ENCODE results near the gene CCL5. TPM values are rescaled to one million over a fixed set of nuclear protein-coding genes. Genes with fewer than 3 reads are reported as not detected.

Gene CCL5
- total RNA-seq, 1 experiment from 2014 or later = not detected

DNA sequence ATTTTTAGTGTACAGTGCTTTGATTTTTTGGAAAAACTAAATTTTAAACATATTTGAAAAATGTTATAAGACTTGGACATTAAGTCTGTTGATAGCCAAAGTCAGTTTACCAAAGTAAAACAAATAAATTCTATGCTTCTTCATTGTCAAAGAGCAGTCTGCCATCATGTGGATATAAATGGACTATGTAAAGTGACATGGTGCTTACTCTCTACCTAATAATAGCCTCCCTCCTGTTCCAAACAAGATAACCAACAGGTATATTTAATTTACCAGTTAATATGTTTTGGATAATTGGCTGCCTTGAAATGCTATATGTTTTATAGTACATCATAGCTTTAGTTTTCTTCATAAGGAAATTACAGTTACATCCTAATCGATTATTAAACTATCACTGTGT, 55.0 kb downstream of the CCL5 start:
- Histone ChIP-seq H3K27ac (no peak overlapping the region), H3K9me3 (replicated peaks) (no peaks in the 10 kb centered on the region), H3K27me3 (no peaks in the 10 kb centered on the region), H3K36me3 (peaks cover 81% of the 10 kb centered on the region), H3K4me1 (no peaks in the 10 kb centered on the region), H3K4me3 (no peak overlapping the region)
- DNase-seq = no peak

Other genes starting within 250 kb of the CCL5 start
- gene RASL10B, start 148.7 kb downstream of the CCL5 start, total RNA-seq (2014; rRNA removed; shearing (Covaris generic)) = 28.3 and 29.2 TPM in 2 replicates
- gene GAS2L2, start 127.1 kb downstream of the CCL5 start, total RNA-seq (2014; rRNA removed; shearing (Covaris generic)) = not detected in 2 replicates
- gene C17orf50, start 119.5 kb downstream of the CCL5 start, total RNA-seq (2014; rRNA removed; shearing (Covaris generic)) = not detected in 2 replicates
- not detected in 2 replicates for gene MMP28, start 84.7 kb downstream of the CCL5 start, total RNA-seq (2014; rRNA removed; shearing (Covaris generic))
- gene TAF15, start 70.9 kb downstream of the CCL5 start, total RNA-seq (2014; rRNA removed; shearing (Covaris generic)) = 43.9 and 60.6 TPM in 2 replicates
- not detected in 2 replicates for gene HEATR9, start 11.5 kb downstream of the CCL5 start, total RNA-seq (2014; rRNA removed; shearing (Covaris generic))
- gene RDM1, start 50.4 kb upstream of the CCL5 start, total RNA-seq (2014; rRNA removed; shearing (Covaris generic)) = not detected in 2 replicates
- not detected in 2 replicates for gene LYZL6, start 63.4 kb upstream of the CCL5 start, total RNA-seq (2014; rRNA removed; shearing (Covaris generic))
- gene CCL16, start 101.1 kb upstream of the CCL5 start, total RNA-seq (2014; rRNA removed; shearing (Covaris generic)) = not detected in 2 replicates
- not detected in 2 replicates for gene CCL14, start 106.4 kb upstream of the CCL5 start, total RNA-seq (2014; rRNA removed; shearing (Covaris generic))
- not detected in 2 replicates for gene CCL15, start 121.2 kb upstream of the CCL5 start, total RNA-seq (2014; rRNA removed; shearing (Covaris generic))
- not detected in 2 replicates for gene CCL23, start 137.6 kb upstream of the CCL5 start, total RNA-seq (2014; rRNA removed; shearing (Covaris generic))
- gene CCL18, start 183.9 kb upstream of the CCL5 start, total RNA-seq (2014; rRNA removed; shearing (Covaris generic)) = not detected in 2 replicates
- gene CCL3, start 209.8 kb upstream of the CCL5 start, total RNA-seq (2014; rRNA removed; shearing (Covaris generic)) = not detected in 2 replicates
- not detected in 2 replicates for gene CCL4, start 223.5 kb upstream of the CCL5 start, total RNA-seq (2014; rRNA removed; shearing (Covaris generic))

All from SJCRH30 (cell line).